GM12878 (cell line): ENCODE results near the gene HUS1.

Source experiments
- CTCF ChIP-seq, 3 experiments: IDR thresholded peaks in 2 of 3; conservative IDR thresholded peaks in 1 of 3; 2 replicates each; pipeline ENCODE4 v1.5.1; 2011; ENCODE audit warnings: low read depth in 3 of 3, low read length in 3 of 3, mild to moderate bottlenecking in 3 of 3, control low read depth in 2 of 3, moderate library complexity in 2 of 3, inconsistent platforms in 1 of 3, mixed read lengths in 1 of 3; ENCODE audit not compliant: control insufficient read depth in 2 of 3, insufficient read depth in 1 of 3; ENCODE audit errors: extremely low read depth in 1 of 3
- POLR2AphosphoS5 ChIP-seq: IDR thresholded peaks from 2 replicates; pipeline ENCODE4 v1.6.1; 2011; ENCODE audit warnings: mild to moderate bottlenecking, low read length, inconsistent platforms

- no peak for TF ChIP-seq CTCF (IDR thresholded peaks at IDR 0.05 in 2 of 3, conservative IDR thresholded peaks at IDR 0.05 in 1 of 3; ENCODE audit: control insufficient read depth in 2 of 3, extremely low read depth in 1 of 3, insufficient read depth in 1 of 3, low read depth in 3 of 3, low read length in 3 of 3)
- no peak for TF ChIP-seq POLR2AphosphoS5
Observed at GRCh38 chr7:47941136-47941844, 38.1 kb downstream of the HUS1 start.
